ENCODE measurements around the gene NOVA2. TPM values are rescaled to one million over a fixed set of nuclear protein-coding genes. Genes with fewer than 3 reads are reported as not detected.

The NOVA2 gene
- total RNA-seq, 4 donors from 2014 or later: 0.74 to 10.9 (median 3.8) TPM

GRCh38 chr19:45938733-45939319, 34.8 kb downstream of the NOVA2 start:
- no peak for ATAC-seq (ENCODE audit: low FRiP score)
- no peak for DNase-seq (ENCODE audit: low spot score)
- TF ChIP-seq CTCF (IDR thresholded peaks at IDR 0.05): no peak

- DNase-seq (ENCODE audit: low spot score) (no peak), ATAC-seq (ENCODE audit: low FRiP score) (no peak)
- TF ChIP-seq CTCF (IDR thresholded peaks at IDR 0.05): no peak
These were observed 38.4 kb downstream of the NOVA2 start for GRCh38 chr19:45935267-45935666.

GRCh38 chr19:45934551-45935230, 39.0 kb downstream of the NOVA2 start:
- no peak for TF ChIP-seq CTCF (IDR thresholded peaks at IDR 0.05)
- ATAC-seq (ENCODE audit: low FRiP score): no peak
- no peak for DNase-seq (ENCODE audit: low spot score)

- no peak for TF ChIP-seq CTCF (IDR thresholded peaks at IDR 0.05)
- no peak for DNase-seq (ENCODE audit: low spot score)
These were observed 39.9 kb downstream of the NOVA2 start for GRCh38 chr19:45933759-45934158.

GRCh38 chr19:45931055-45931454, 42.6 kb downstream of the NOVA2 start:
- DNase-seq (ENCODE audit: low spot score): no peak
- ATAC-seq (ENCODE audit: low FRiP score): no peak
- no peak for TF ChIP-seq CTCF (IDR thresholded peaks at IDR 0.05)

More at GRCh38 chr19:45933759-45934158, 39.9 kb downstream of the NOVA2 start:
- ATAC-seq (ENCODE audit: low FRiP score): no peak

- ATAC-seq (ENCODE audit: low FRiP score): no peak
- TF ChIP-seq CTCF (IDR thresholded peaks at IDR 0.05): no peak
These were observed 44.4 kb downstream of the NOVA2 start for GRCh38 chr19:45929247-45929646.

More at GRCh38 chr19:45929247-45929646, 44.4 kb downstream of the NOVA2 start:
- no peak for DNase-seq (ENCODE audit: low spot score)
